GM21619 (cell line): ENCODE data around the gene MPV17.
A peak's percentile ranks its signal among the peaks of the same experiment; 100 is the strongest.
"Not testable (repeated sequence)": the region's sequence is repeated elsewhere in the genome, so short reads cannot be mapped to it uniquely, and the experiment has no call there.

Experiments
- ATAC-seq: cut with Tn5 transposase; IDR thresholded peaks from one replicate; pipeline ENCODE4 v1.9.1; 2021; ENCODE audit not compliant: unreplicated experiment

The MPV17 gene

GRCh38 chr2:27322766-27323595, at the start of gene MPV17:
TSS of gene MPV17 (minus strand) at chr2:27323097. CDS start at chr2:27322517, 580 bp downstream.
- peak; percentile 92 for ATAC-seq

GRCh38 chr2:27370816-27371620, 48.1 kb upstream of the MPV17 start:
- peak; percentile 22 for ATAC-seq

- ATAC-seq, result peak; percentile 86
Measured at GRCh38 chr2:27370026-27370815, 47.3 kb upstream of the MPV17 start, which contains the start of the genes EIF2B4 and SNX17. TSS of gene EIF2B4 (minus strand) at chr2:27370338. CDS start at chr2:27370314, 24 bp downstream. TSS of gene SNX17 (plus strand) at chr2:27370616. CDS start at chr2:27370744, 128 bp downstream.

- no peak for ATAC-seq
Measured at GRCh38 chr2:27369471-27370025, 46.7 kb upstream of the MPV17 start.

GRCh38 chr2:27363933-27364332, 41.0 kb upstream of the MPV17 start:
- ATAC-seq, result no peak

- ATAC-seq, result no peak
Measured at GRCh38 chr2:27362678-27363420, 40.0 kb upstream of the MPV17 start.

- ATAC-seq, result peak; percentile 86
Measured at GRCh38 chr2:27356382-27357181, 33.7 kb upstream of the MPV17 start, which contains the start of gene GTF3C2. TSS of gene GTF3C2 (minus strand) at chr2:27356764. CDS start at chr2:27343554, 13,210 bp downstream.

- ATAC-seq, result peak; percentile 27
Measured at GRCh38 chr2:27356056-27356381, 33.1 kb upstream of the MPV17 start.

- no peak for ATAC-seq
Measured at GRCh38 chr2:27354597-27354927, 31.7 kb upstream of the MPV17 start.

GRCh38 chr2:27353762-27354596, 31.1 kb upstream of the MPV17 start:
- no peak for ATAC-seq

GRCh38 chr2:27353386-27353761, 30.5 kb upstream of the MPV17 start:
- ATAC-seq, result not testable (repeated sequence)

- ATAC-seq, result no peak
Measured at GRCh38 chr2:27351802-27352598, 29.1 kb upstream of the MPV17 start.

- ATAC-seq, result no peak
Measured at GRCh38 chr2:27350106-27350693, 27.3 kb upstream of the MPV17 start.

- no peak for ATAC-seq
Measured at GRCh38 chr2:27347641-27348040, 24.7 kb upstream of the MPV17 start.

GRCh38 chr2:27336173-27336572, 13.3 kb upstream of the MPV17 start:
- ATAC-seq, result no peak

GRCh38 chr2:27335311-27335710, 12.4 kb upstream of the MPV17 start:
- ATAC-seq, result no peak

- no peak for ATAC-seq
Measured at GRCh38 chr2:27324720-27325119, 1.8 kb upstream of the MPV17 start.
